ENCODE data around the gene GSC2. TPM values are rescaled to one million over a fixed set of nuclear protein-coding genes. Genes with fewer than 3 reads are reported as not detected.

The GSC2 gene, protein sequence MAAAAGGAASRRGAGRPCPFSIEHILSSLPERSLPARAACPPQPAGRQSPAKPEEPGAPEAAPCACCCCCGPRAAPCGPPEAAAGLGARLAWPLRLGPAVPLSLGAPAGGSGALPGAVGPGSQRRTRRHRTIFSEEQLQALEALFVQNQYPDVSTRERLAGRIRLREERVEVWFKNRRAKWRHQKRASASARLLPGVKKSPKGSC
- not detected in 2 replicates for total RNA-seq

GRCh38 chr22:19149991-19150390 is at the start of gene GSC2:
TSS of gene GSC2 (minus strand) at chr22:19150292. CDS start at chr22:19150283, 9 bp downstream.

DNA sequence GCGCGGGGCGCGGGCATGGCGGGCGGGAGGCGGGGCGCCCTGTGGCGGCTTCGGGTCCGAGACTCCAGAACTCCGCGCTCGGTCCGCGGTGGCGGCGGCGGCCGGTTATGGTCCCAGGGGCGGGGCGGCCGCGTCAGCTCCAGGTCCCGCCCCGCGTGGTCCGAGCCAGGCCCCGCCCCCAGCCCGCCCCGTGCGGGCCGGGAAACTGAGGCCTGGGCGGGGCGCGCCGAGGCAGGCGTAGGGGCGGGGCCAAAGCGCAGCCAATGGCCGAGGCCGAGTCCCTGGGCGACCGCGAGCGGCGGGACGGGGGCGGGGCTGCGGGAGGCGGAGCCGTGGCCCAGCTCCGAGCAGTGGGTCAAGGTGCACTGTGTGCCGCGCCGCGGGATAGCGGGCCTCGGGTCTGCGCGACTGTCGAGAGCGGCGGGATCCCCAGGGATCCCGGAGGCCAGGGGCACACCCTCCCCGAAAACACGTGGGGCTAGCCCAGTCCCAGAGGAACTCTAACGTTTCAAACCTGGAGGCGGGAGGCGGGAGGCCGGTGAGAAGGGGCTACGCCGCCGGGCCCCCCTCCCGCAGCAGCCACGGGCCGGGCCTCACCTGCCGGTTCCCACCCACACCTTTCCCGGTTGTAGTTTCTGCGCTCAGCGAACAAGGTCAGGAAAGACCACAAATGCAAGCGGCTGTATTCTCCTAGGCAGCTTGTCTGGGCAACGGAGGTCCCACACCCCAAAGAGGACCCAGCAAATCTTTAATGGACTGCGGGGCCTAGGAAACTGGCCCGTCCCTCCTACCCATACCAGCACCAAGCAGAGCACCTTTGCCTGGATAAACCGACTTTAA is 28.8 kb upstream of the GSC2 start, which contains the start of gene SLC25A1:
Gene SLC25A1, minus strand, starts transcription at position 80 of the 840 bp plus-strand sequence. Its CDS starts 63 bp downstream, at position 17.

DNA sequence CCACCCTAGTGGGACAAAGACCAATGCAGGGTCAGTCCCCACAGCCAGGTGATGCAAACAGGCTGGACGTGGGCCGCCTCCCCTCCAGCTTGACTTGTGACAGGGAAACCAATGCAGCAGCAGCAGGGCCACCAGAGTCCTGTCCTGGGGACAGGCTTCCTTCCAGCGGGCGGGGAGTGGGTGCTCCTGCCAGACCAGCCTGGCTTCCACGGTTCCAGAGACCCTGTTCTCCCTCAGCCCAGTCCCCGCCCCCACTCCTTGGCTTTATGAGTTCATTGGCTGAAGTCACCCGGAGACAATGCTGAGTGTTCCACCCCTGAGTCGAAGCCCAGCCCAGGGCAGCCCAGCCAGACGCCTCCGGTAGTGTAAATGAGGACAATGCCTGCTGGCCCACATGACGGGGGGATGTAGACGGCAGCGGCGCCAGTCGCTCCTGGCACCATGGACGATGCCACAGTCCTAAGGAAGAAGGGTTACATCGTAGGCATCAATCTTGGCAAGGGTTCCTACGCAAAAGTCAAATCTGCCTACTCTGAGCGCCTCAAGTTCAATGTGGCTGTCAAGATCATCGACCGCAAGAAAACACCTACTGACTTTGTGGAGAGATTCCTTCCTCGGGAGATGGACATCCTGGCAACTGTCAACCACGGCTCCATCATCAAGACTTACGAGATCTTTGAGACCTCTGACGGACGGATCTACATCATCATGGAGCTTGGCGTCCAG is 19.0 kb downstream of the GSC2 start, which contains the start of gene TSSK2:
Gene TSSK2, plus strand, starts transcription at position 350 of the 726 bp plus-strand sequence. Its CDS starts 92 bp downstream, at position 442.

GRCh38 chr22:19122143-19122751 is 27.8 kb downstream of the GSC2 start, which contains the start of gene DGCR2:
TSS of gene DGCR2 (minus strand) at chr22:19122412. CDS start at chr22:19122206, 206 bp downstream.

Other genes starting within 250 kb of the GSC2 start
- gene DGCR6, start 244.0 kb downstream of the GSC2 start, total RNA-seq: 1.4 and 4.7 TPM in 2 replicates
- gene PRODH, start 214.0 kb downstream of the GSC2 start, total RNA-seq: 0.93 and 13.6 TPM in 2 replicates
- 36.5 and 43.6 TPM in 2 replicates for gene DGCR2, start 27.9 kb downstream of the GSC2 start, total RNA-seq
- gene TSSK2, start 19.0 kb downstream of the GSC2 start, total RNA-seq: not detected in 2 replicates
- 12.4 and 24.8 TPM in 2 replicates for gene ESS2, start 5.6 kb downstream of the GSC2 start, total RNA-seq
- gene SLC25A1, start 28.4 kb upstream of the GSC2 start, total RNA-seq: 153 and 195 TPM in 2 replicates
- gene CLTCL1, start 141.4 kb upstream of the GSC2 start, total RNA-seq: 5.6 and 11.8 TPM in 2 replicates

All from pericardium fibroblast (primary cell).